Right lobe of liver (tissue), 4 donors: ENCODE measurements around the gene ZNF532.

Source experiments
- CTCF ChIP-seq, 4 donors: fragments of 200-600 bp in 3 of 4; fragments of 450-650 bp in 1 of 4; IDR thresholded peaks; one replicate each; pipeline versions ENCODE4 v1.5.1 to v1.8.0; 2016 to 2022; ENCODE audit warnings: antibody characterized with exemption in 4 of 4, mild to moderate bottlenecking in 2 of 4
- POLR2A ChIP-seq: fragments of 450-650 bp; IDR thresholded peaks from one replicate; pipeline ENCODE4 v1.6.1; 2017; ENCODE audit warnings: antibody characterized with exemption, mild to moderate bottlenecking
- donor health status: DM: no; HTN: no; CAD: no.
- donor health status: DM: no; HTN: no; CAD: no.
- donor health status: DM: no; HTN: yes; CAD: no.

GRCh38 chr18:58903533-58903932, 38.9 kb downstream of the ZNF532 start:
- no peak for TF ChIP-seq CTCF (IDR thresholded peaks at IDR 0.05)
- TF ChIP-seq POLR2A = no peak
